GM12892 (cell line): ENCODE results near the gene REM1.

Experiments
- POLR2A ChIP-seq: IDR thresholded peaks from 2 replicates; pipeline ENCODE4 v1.6.1; 2011; ENCODE audit warnings: low read depth, low read length, control low read depth
- POLR2AphosphoS5 ChIP-seq: IDR thresholded peaks from 2 replicates; pipeline ENCODE4 v1.6.1; 2011; ENCODE audit warnings: low read depth, low read length, control low read depth
- TAF1 ChIP-seq: IDR thresholded peaks from 2 replicates; pipeline ENCODE4 v1.6.1; 2011; ENCODE audit warnings: low read depth, mild to moderate bottlenecking, control low read depth, low read length, borderline replicate concordance

- no peak for TF ChIP-seq POLR2A
- no peak for TF ChIP-seq TAF1
- TF ChIP-seq POLR2AphosphoS5: no peak
Measured at GRCh38 chr20:31474097-31474436, 1.0 kb upstream of the REM1 start.
